NCI-H1092 (cell line): Measurements from ENCODE around the gene TSPYL2.

ENCODE experiments used
- DNase-seq: peaks from one replicate; lab custom pipeline; 2025; lab: John Stamatoyannopoulos, UW

The TSPYL2 gene

GRCh38 chrX:53081925-53082772 is at the start of gene TSPYL2:
TSS of gene TSPYL2 (plus strand) at chrX:53082367. CDS start at chrX:53082499, 132 bp downstream.
- peak; percentile 97 for DNase-seq

DNA sequence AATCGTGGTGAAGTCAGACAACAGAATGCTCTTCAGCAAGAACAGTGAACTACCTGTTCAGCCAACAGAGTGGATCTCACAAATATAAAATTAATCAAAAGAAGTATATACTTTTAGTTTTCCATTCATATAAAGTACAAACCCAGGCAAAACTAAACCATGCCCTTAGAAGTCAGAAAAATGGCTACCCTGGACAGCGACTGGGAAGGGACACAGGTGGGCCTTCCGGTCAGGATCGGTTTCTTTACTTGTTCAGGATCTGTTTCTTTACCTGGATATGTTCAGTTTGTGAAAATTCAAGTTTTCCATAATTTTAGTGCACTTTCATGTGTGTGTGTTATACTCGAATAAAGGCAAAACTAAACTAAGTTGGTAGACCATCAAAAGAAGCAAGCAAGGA is 46.0 kb upstream of the TSPYL2 start:
- DNase-seq, result no peak

- DNase-seq, result no peak
Observed at GRCh38 chrX:53039236-53039635, 42.9 kb upstream of the TSPYL2 start.

GRCh38 chrX:53044995-53045394 is 37.2 kb upstream of the TSPYL2 start:
- no peak for DNase-seq

- no peak for DNase-seq
Observed at GRCh38 chrX:53047228-53047627, 34.9 kb upstream of the TSPYL2 start.

GRCh38 chrX:53048169-53049126 is 33.7 kb upstream of the TSPYL2 start, which contains the start of gene GPR173:
TSS of gene GPR173 (plus strand) at chrX:53048789. CDS start at chrX:53076622, 27,833 bp downstream.
- DNase-seq, result peak; percentile 38

DNA sequence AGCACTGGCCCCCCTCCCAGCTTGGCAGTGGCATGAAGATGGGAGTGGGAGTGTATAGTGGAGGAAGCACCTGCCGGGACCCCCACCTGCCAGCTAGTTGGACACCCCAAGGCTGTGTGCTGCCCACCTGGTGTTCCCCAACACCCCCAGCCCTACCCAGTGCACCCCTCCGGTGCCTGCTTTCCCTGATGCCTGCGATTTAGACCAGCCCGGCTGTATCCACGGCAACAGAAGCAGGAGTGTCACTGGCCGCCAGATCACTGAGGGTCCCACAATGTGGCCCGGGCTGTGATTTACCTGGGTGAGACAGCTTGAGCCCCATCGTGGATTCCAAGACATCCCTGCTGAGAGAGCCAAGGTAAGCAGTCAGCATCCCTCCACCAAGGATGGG is 33.0 kb upstream of the TSPYL2 start:
- DNase-seq, result no peak

DNA sequence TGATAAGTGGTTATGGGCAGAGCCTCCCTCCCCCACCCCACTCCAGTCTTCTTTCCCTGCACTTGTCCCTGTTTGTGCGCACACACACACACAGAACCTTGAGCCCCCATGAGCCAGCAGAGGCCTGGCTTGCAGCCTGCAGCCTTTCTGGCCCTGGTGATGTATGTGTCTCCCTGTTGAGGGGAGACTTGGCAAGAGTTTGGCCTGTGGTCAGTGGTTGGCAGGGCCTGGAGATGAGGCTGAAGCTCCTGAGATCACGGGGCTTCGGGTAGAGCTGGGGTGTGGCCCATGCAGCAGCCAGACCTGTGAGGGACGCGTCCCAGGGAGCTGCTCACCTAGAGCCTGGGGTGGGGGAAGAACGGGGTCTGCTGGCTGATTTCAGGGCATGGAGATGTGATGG is 31.3 kb upstream of the TSPYL2 start:
- DNase-seq, result no peak

GRCh38 chrX:53055244-53055849 is 26.8 kb upstream of the TSPYL2 start:
- DNase-seq, result no peak

- DNase-seq, result no peak
Observed at GRCh38 chrX:53056292-53056691, 25.9 kb upstream of the TSPYL2 start.

DNA sequence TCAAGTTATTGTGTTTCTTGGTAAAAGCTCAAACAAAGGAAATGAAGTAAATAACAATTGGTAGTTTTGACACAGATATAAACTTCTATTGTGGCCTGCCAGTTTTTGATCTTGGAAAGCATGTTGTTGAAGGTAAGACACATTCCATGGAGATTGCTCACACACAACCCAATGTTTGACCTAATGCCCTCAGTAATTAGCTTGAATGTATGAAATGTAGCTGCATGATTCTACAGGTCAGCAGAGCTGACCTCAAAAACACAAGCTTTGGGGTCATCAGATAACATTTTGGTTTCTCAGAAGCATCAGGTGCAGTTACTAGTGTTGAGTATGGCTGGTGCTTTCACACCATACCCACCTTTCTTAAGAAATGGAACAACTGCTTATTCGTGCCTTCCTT is 17.1 kb upstream of the TSPYL2 start:
- DNase-seq, result no peak

GRCh38 chrX:53071064-53071463 is 11.1 kb upstream of the TSPYL2 start:
- DNase-seq, result no peak

DNA sequence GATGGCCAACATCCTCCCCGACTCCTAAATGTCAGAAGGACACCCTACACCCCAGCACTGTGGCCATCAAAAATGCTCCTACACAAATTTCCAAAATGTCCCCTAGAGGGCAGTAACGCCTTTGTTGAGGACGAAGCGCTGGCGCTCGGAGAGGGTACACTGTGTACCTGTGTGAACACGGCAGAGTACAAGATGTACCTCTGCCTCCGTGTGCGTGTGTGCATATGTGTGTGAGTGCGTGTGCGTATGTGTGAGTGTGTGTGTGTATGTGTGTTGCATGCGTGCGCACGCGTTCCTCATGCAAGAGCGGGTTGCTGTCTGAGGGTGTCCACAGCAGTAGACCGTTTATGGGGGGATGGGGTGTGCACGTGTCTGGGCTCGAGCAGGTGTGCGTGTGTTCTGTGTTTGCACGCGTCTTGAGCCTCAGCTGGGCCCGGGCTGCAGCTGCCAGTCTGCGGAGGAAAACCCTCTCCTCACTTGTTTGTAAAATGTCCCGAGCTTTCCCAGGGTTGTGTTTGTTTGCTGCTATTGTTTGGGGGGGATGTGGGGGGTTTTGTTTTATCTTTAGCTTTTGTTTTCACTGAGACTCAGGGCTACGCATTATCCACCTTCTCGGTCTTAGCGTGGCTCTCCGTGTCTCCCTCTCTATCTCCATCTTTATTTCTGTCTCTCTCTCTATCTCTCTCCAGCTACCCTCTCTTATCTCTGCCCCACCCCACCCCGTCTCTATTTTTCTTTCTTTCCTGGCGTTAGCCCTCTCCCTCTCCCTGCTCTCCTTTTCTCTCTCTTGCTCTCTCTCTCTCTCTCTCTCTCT is 10.4 kb upstream of the TSPYL2 start:
- peak; percentile 79 for DNase-seq

DNA sequence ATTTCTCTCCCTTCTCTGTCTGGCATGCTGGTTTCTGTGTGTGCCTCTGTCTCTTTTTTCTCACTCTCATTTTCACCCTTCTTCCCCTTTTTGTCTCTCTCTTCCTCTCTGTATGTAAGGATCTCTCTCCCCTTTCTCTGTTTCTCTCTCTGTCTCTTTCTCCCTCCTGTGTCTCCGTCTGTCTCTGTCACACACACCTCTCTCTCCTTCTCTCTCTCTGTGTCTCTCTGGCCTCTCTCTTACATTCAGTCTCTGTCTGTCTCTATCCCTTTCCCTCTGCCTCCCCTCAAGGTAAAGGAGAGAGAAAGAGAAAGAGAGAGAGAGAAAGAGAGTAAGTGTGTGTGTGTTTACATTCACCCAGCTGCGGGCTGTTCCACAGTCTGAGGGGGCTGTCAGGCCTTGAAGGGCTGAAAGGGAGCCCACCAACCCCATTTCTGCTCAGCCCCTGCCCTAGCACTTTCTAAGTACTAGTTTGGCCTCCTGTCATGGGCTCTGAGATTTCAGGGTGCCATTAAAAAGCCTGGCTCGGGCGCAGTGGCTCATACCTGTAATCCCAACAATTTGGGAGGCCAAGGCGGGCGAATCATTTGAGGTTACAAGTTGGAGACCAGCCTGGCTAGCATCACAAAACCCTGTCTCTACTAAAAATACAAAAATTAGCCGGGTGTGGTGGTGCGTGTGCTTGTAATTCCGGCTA is 9.6 kb upstream of the TSPYL2 start:
- DNase-seq, result no peak

GRCh38 chrX:53073115-53073586 is 9.0 kb upstream of the TSPYL2 start:
- peak; percentile 66 for DNase-seq

GRCh38 chrX:53075011-53075410 is 7.2 kb upstream of the TSPYL2 start:
- no peak for DNase-seq

GRCh38 chrX:53076671-53077070 is 5.5 kb upstream of the TSPYL2 start:
- DNase-seq, result no peak

DNA sequence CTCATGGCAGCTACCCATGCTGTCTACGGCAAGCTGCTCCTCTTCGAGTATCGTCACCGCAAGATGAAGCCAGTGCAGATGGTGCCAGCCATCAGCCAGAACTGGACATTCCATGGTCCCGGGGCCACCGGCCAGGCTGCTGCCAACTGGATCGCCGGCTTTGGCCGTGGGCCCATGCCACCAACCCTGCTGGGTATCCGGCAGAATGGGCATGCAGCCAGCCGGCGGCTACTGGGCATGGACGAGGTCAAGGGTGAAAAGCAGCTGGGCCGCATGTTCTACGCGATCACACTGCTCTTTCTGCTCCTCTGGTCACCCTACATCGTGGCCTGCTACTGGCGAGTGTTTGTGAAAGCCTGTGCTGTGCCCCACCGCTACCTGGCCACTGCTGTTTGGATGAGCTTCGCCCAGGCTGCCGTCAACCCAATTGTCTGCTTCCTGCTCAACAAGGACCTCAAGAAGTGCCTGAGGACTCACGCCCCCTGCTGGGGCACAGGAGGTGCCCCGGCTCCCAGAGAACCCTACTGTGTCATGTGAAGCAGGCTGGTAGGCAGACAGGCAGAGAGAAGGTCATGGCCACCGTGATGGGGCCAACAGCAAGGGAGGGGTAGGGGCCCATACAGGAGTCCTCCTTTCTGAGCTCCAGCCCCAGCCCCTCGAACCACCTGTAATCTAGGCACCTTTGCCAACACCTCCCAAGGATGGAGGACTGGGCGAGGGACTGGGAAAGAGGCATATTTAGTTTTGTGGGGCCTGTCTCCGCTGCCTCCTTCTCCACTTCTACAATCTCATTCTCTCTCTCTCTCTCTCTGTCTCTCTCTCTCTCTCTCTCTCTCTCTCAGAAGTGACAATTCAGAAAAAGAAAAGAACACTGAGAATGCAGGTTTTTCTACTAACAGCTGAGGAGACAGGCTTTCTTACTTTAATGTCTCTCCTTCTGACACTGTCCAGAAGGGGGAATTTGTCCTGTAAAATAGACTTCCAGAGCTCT is 4.7 kb upstream of the TSPYL2 start:
- DNase-seq, result no peak

GRCh38 chrX:53078943-53079342 is 3.2 kb upstream of the TSPYL2 start:
- DNase-seq, result no peak
